Activated effector memory CD4-positive, alpha-beta T cell treated with Interleukin-2 at 50 U/mL for 16 hours (primary cell): ENCODE data around the gene KLHDC7A.

Experiments used
- DNase-seq: peaks from one replicate; pipeline ENCODE4 v3.0.0-alpha.2; 2020

Gene KLHDC7A

GRCh38 chr1:18473195-18473815 lies 7.4 kb upstream of the KLHDC7A start:
- no peak for DNase-seq

GRCh38 chr1:18474559-18475175 lies 6.1 kb upstream of the KLHDC7A start:
- no peak for DNase-seq

- no peak for DNase-seq
Observed at GRCh38 chr1:18475234-18475905, 5.4 kb upstream of the KLHDC7A start.

- DNase-seq = no peak
Observed at GRCh38 chr1:18479454-18479853, 1.3 kb upstream of the KLHDC7A start.

- no peak for DNase-seq
Observed at GRCh38 chr1:18481190-18481920, 625 bp downstream of the KLHDC7A start.

GRCh38 chr1:18481921-18482701 lies 1.4 kb downstream of the KLHDC7A start:
- DNase-seq = no peak

GRCh38 chr1:18482721-18483425 lies 2.1 kb downstream of the KLHDC7A start:
- DNase-seq = no peak

GRCh38 chr1:18484276-18484675 lies 3.5 kb downstream of the KLHDC7A start:
- DNase-seq = no peak

GRCh38 chr1:18484721-18485120 lies 4.0 kb downstream of the KLHDC7A start:
- no peak for DNase-seq

- DNase-seq = no peak
Observed at GRCh38 chr1:18485227-18485626, 4.5 kb downstream of the KLHDC7A start.

GRCh38 chr1:18486195-18486594 lies 5.5 kb downstream of the KLHDC7A start:
- DNase-seq = no peak

- no peak for DNase-seq
Observed at GRCh38 chr1:18489417-18490143, 8.8 kb downstream of the KLHDC7A start.

GRCh38 chr1:18491168-18491567 lies 10.4 kb downstream of the KLHDC7A start:
- no peak for DNase-seq

GRCh38 chr1:18494304-18494703 lies 13.6 kb downstream of the KLHDC7A start:
- DNase-seq = no peak

GRCh38 chr1:18495635-18496034 lies 14.9 kb downstream of the KLHDC7A start:
- no peak for DNase-seq

GRCh38 chr1:18496056-18496455 lies 15.3 kb downstream of the KLHDC7A start:
- no peak for DNase-seq

- no peak for DNase-seq
Observed at GRCh38 chr1:18496497-18497235, 15.9 kb downstream of the KLHDC7A start.

- no peak for DNase-seq
Observed at GRCh38 chr1:18501833-18502232, 21.1 kb downstream of the KLHDC7A start.

GRCh38 chr1:18504609-18505008 lies 23.9 kb downstream of the KLHDC7A start:
- no peak for DNase-seq

- no peak for DNase-seq
Observed at GRCh38 chr1:18505666-18506065, 24.9 kb downstream of the KLHDC7A start.

GRCh38 chr1:18508084-18508483 lies 27.4 kb downstream of the KLHDC7A start:
- no peak for DNase-seq
